Measurements from ENCODE around the gene OR4K17. TPM values are rescaled to one million over a fixed set of nuclear protein-coding genes. Genes with fewer than 3 reads are reported as not detected.

The OR4K17 gene
- total RNA-seq, 1 experiment from 2014 or later = not detected

Other genes with a start within 250 kb of the OR4K17 start
- gene OR4K2, start 235.6 kb upstream of the OR4K17 start, total RNA-seq (2014; rRNA removed; shearing (Covaris generic)) = not detected in 2 replicates
- not detected in 2 replicates for gene OR4K5, start 190.1 kb upstream of the OR4K17 start, total RNA-seq (2014; rRNA removed; shearing (Covaris generic))
- not detected in 2 replicates for gene OR4K1, start 179.8 kb upstream of the OR4K17 start, total RNA-seq (2014; rRNA removed; shearing (Covaris generic))
- gene OR4K15, start 135.1 kb upstream of the OR4K17 start, total RNA-seq (2014; rRNA removed; shearing (Covaris generic)) = not detected in 2 replicates
- not detected in 2 replicates for gene OR4Q2, start 108.6 kb upstream of the OR4K17 start, total RNA-seq (2014; rRNA removed; shearing (Covaris generic))
- gene OR4K14, start 91.4 kb upstream of the OR4K17 start, total RNA-seq (2014; rRNA removed; shearing (Covaris generic)) = not detected in 2 replicates
- gene OR4K13, start 74.7 kb upstream of the OR4K17 start, total RNA-seq (2014; rRNA removed; shearing (Covaris generic)) = not detected in 2 replicates
- gene OR4L1, start 50.7 kb upstream of the OR4K17 start, total RNA-seq (2014; rRNA removed; shearing (Covaris generic)) = not detected in 2 replicates
- gene OR4N5, start 28.1 kb downstream of the OR4K17 start, total RNA-seq (2014; rRNA removed; shearing (Covaris generic)) = not detected in 2 replicates
- gene OR11G2, start 80.2 kb downstream of the OR4K17 start, total RNA-seq (2014; rRNA removed; shearing (Covaris generic)) = not detected in 2 replicates
- gene OR11H6, start 113.0 kb downstream of the OR4K17 start, total RNA-seq (2014; rRNA removed; shearing (Covaris generic)) = not detected in 2 replicates
- gene OR11H7, start 118.2 kb downstream of the OR4K17 start, total RNA-seq (2014; rRNA removed; shearing (Covaris generic)) = not detected in 2 replicates
- not detected in 2 replicates for gene OR11H4, start 128.5 kb downstream of the OR4K17 start, total RNA-seq (2014; rRNA removed; shearing (Covaris generic))
- 13.4 and 15.3 TPM in 2 replicates for gene TTC5, start 195.2 kb downstream of the OR4K17 start, total RNA-seq (2014; rRNA removed; shearing (Covaris generic))
- gene CCNB1IP1, start 222.5 kb downstream of the OR4K17 start, total RNA-seq (2014; rRNA removed; shearing (Covaris generic)) = 174 and 295 TPM in 2 replicates
- 26.5 and 31.6 TPM in 2 replicates for gene PARP2, start 232.9 kb downstream of the OR4K17 start, total RNA-seq (2014; rRNA removed; shearing (Covaris generic))